H1 (cell line): ENCODE measurements around the gene ADGRF1. TPM values are rescaled to one million over a fixed set of nuclear protein-coding genes. Genes with fewer than 3 reads are reported as not detected.

Experiments
- CTCF ChIA-PET: fragments of 300-600 bp; sonication (Branson Sonifier 250); formaldehyde crosslinking; loops from one replicate; lab custom pipeline; 2021; ENCODE audit not compliant: partially characterized antibody; lab: Charles Lee
- POLR2A ChIA-PET: fragments of 300-600 bp; sonication (Branson Sonifier 250); formaldehyde crosslinking; loops from one replicate; lab custom pipeline; 2021; ENCODE audit warnings: inconsistent platforms; ENCODE audit not compliant: partially characterized antibody; lab: Charles Lee
- DNase-seq, 2 experiments: peaks; one replicate each; pipeline versions ENCODE4 v3.0.0 to v3.0.0-alpha.2; 2010 to 2022; ENCODE audit warnings: low spot score in 2 of 2, low read depth in 1 of 2, mixed read lengths in 1 of 2
- FAIRE-seq: peaks from 2 replicates; lab custom pipeline; 2011; peaks lifted over from hg19 to GRCh38; lab: Jason Lieb, UNC
- H2AFZ ChIP-seq: 2 replicates; pipeline ENCODE4 v1.8.1; 2012; ENCODE audit warnings: low read length, inconsistent platforms
- H2AK5ac ChIP-seq: 2 replicates; pipeline ENCODE4 v1.6.1; 2013; ENCODE audit warnings: low read depth, low read length
- H2BK120ac ChIP-seq: replicated peaks from 2 replicates; pipeline ENCODE3; 2013; ENCODE audit warnings: low read depth, low read length, inconsistent platforms
- H2BK12ac ChIP-seq: 2 replicates; pipeline ENCODE4 v1.6.1; 2013; ENCODE audit warnings: low read depth, low read length
- H2BK15ac ChIP-seq: 2 replicates; pipeline ENCODE4 v1.6.1; 2013; ENCODE audit warnings: low read length
- H2BK20ac ChIP-seq: 2 replicates; pipeline ENCODE4 v1.6.1; 2013; ENCODE audit warnings: low read length
- H2BK5ac ChIP-seq: 2 replicates; pipeline ENCODE4 v1.6.1; 2013; ENCODE audit warnings: low read depth, low read length
- H3K14ac ChIP-seq: 2 replicates; pipeline ENCODE4 v1.6.1; 2013; ENCODE audit warnings: inconsistent platforms; ENCODE audit not compliant: insufficient read length
- H3K18ac ChIP-seq: 2 replicates; pipeline ENCODE4 v1.6.1; 2013; ENCODE audit warnings: low read length; ENCODE audit errors: extremely low read depth
- H3K23ac ChIP-seq: 2 replicates; pipeline ENCODE4 v1.6.1; 2013; ENCODE audit warnings: inconsistent platforms; ENCODE audit not compliant: insufficient read length
- H3K23me2 ChIP-seq: 2 replicates; pipeline ENCODE4 v1.6.1; 2013; ENCODE audit warnings: low read depth, low read length
- H3K27ac ChIP-seq: 2 replicates; pipeline ENCODE4 v1.6.1; 2011; ENCODE audit warnings: low read depth, low read length, inconsistent platforms
- H3K27me3 ChIP-seq, 4 experiments: replicated peaks in 1 of 4; 1 replicate in 1 of 4; 2 replicates in 3 of 4; pipeline versions ENCODE4 v1.6.1 to v1.8.1; 2011 to 2013; ENCODE audit warnings: low read length in 3 of 4, mild to moderate bottlenecking in 3 of 4, inconsistent platforms in 2 of 4, mixed read lengths in 2 of 4, moderate library complexity in 1 of 4; ENCODE audit not compliant: control insufficient read depth in 3 of 4, insufficient read depth in 3 of 4; ENCODE audit errors: extremely low read depth in 1 of 4
- H3K36me3 ChIP-seq, 4 experiments: 2 replicates each; pipeline versions ENCODE4 v1.6.1 to v1.8.1; 2011 to 2013; ENCODE audit warnings: mild to moderate bottlenecking in 4 of 4, low read length in 3 of 4, moderate library complexity in 2 of 4, control low read depth in 1 of 4, inconsistent platforms in 1 of 4; ENCODE audit not compliant: insufficient read depth in 4 of 4, control insufficient read depth in 2 of 4
- H3K4ac ChIP-seq: replicated peaks from 2 replicates; pipeline ENCODE3; 2013; ENCODE audit warnings: low read length, low read depth, mixed read lengths, inconsistent platforms; ENCODE audit not compliant: insufficient read length
- H3K4me1 ChIP-seq, 4 experiments: replicated peaks in 1 of 4; 1 replicate in 1 of 4; 2 replicates in 3 of 4; pipeline versions ENCODE4 v1.6.1 to v1.8.1; 2011 to 2013; ENCODE audit warnings: low read length in 3 of 4, inconsistent platforms in 2 of 4, mixed read lengths in 1 of 4; ENCODE audit not compliant: insufficient read depth in 4 of 4, control insufficient read depth in 3 of 4
- H3K4me2 ChIP-seq, 2 experiments: 2 replicates each; pipeline versions ENCODE4 v1.6.1 to v1.8.1; 2011 to 2013; ENCODE audit warnings: low read depth in 2 of 2, low read length in 2 of 2, control low read depth in 1 of 2, inconsistent platforms in 1 of 2, mild to moderate bottlenecking in 1 of 2; ENCODE audit not compliant: insufficient read depth in 1 of 2
- H3K4me3 ChIP-seq, 4 experiments: fragments of 200-600, 300-600 bp in 1 of 4; sonication (generic), shearing (Covaris generic), sonication (Bioruptor Twin) in 1 of 4; 2 replicates each; pipeline versions ENCODE4 v1.5.1 to v1.8.1; 2011 to 2016; ENCODE audit warnings: low read length in 4 of 4, low read depth in 3 of 4, control low read depth in 2 of 4, inconsistent platforms in 2 of 4, mild to moderate bottlenecking in 2 of 4, mixed read lengths in 1 of 4, moderate library complexity in 1 of 4; ENCODE audit not compliant: insufficient read depth in 2 of 4; ENCODE audit errors: extremely low read depth in 1 of 4
- H3K56ac ChIP-seq: replicated peaks from 2 replicates; pipeline ENCODE3; 2013; ENCODE audit warnings: low read depth, mild to moderate bottlenecking, mixed read lengths, low read length, inconsistent platforms; ENCODE audit not compliant: insufficient read length
- H3K79me1 ChIP-seq: 2 replicates; pipeline ENCODE4 v1.6.1; 2013; ENCODE audit warnings: low read depth, low read length, control low read depth
- H3K79me2 ChIP-seq, 2 experiments: 2 replicates each; pipeline versions ENCODE4 v1.6.1 to v1.8.1; 2012 to 2013; ENCODE audit warnings: low read length in 2 of 2, mild to moderate bottlenecking in 2 of 2, inconsistent platforms in 1 of 2; ENCODE audit not compliant: insufficient read depth in 2 of 2, control insufficient read depth in 1 of 2
- H3K9ac ChIP-seq, 4 experiments: replicated peaks in 1 of 4; 1 replicate in 1 of 4; 2 replicates in 3 of 4; pipeline versions ENCODE4 v1.6.1 to v1.8.1; 2011 to 2013; ENCODE audit warnings: low read depth in 3 of 4, low read length in 3 of 4, control low read depth in 2 of 4, mild to moderate bottlenecking in 2 of 4, moderate library complexity in 2 of 4, inconsistent platforms in 1 of 4; ENCODE audit errors: extremely low read depth in 1 of 4
- H3K9me3 ChIP-seq, 2 experiments: 2 replicates each; pipeline versions ENCODE4 v1.6.1 to v1.8.1; 2012 to 2013; ENCODE audit warnings: mild to moderate bottlenecking in 2 of 2, moderate library complexity in 2 of 2, control low read depth in 1 of 2, inconsistent platforms in 1 of 2, low read depth in 1 of 2, low read length in 1 of 2, mixed read lengths in 1 of 2; ENCODE audit not compliant: insufficient read depth in 2 of 2
- H4K20me1 ChIP-seq, 2 experiments: replicated peaks in 1 of 2; 2 replicates each; pipeline versions ENCODE3 to v1.8.1; 2011 to 2013; ENCODE audit warnings: inconsistent platforms in 2 of 2, low read length in 2 of 2, mild to moderate bottlenecking in 1 of 2; ENCODE audit not compliant: insufficient read depth in 2 of 2, control insufficient read depth in 1 of 2
- H4K5ac ChIP-seq: 2 replicates; pipeline ENCODE4 v1.6.1; 2013; ENCODE audit warnings: low read length, low read depth, mixed read lengths, inconsistent platforms; ENCODE audit not compliant: insufficient read length
- H4K8ac ChIP-seq: 2 replicates; pipeline ENCODE4 v1.8.0; 2013; ENCODE audit warnings: mild to moderate bottlenecking, moderate library complexity, low read length, inconsistent platforms; ENCODE audit not compliant: insufficient read depth; ENCODE audit errors: extremely low read depth
- H4K91ac ChIP-seq: replicated peaks from 2 replicates; pipeline ENCODE3; 2013; ENCODE audit warnings: low read length, mixed read lengths, inconsistent platforms; ENCODE audit not compliant: insufficient read length
- CBX8 ChIP-seq: fragments of 300-800, 300-1000 bp; sonication (generic); IDR thresholded peaks from 2 replicates; pipeline ENCODE4 v1.7.1; 2016; ENCODE audit warnings: low read depth, low read length, borderline replicate concordance
- CHD2 ChIP-seq: IDR thresholded peaks from 2 replicates; pipeline ENCODE4 v1.6.1; 2012; ENCODE audit warnings: low read length, improper control_type of control experiment
- KDM4A ChIP-seq: IDR thresholded peaks from one replicate; pipeline ENCODE4 v1.7.1; 2012; ENCODE audit warnings: low read depth, mild to moderate bottlenecking, moderate library complexity, low read length, inconsistent platforms; ENCODE audit not compliant: severe bottlenecking
- MAFK ChIP-seq: IDR thresholded peaks from 2 replicates; pipeline ENCODE4 v1.6.1; 2012; ENCODE audit warnings: low read depth, mild to moderate bottlenecking, improper control_type of control experiment, low read length
- PHF8 ChIP-seq: fragments of 200-600 bp; sonication (generic); conservative IDR thresholded peaks from 2 replicates; pipeline ENCODE4 v1.7.1; 2012; ENCODE audit warnings: low read depth, mild to moderate bottlenecking, inconsistent platforms, low read length, moderate library complexity
- RBBP5 ChIP-seq: IDR thresholded peaks from 2 replicates; pipeline ENCODE4 v1.7.1; 2012; ENCODE audit warnings: low read depth, mild to moderate bottlenecking, inconsistent platforms, low read length, moderate library complexity, borderline replicate concordance
- RNF2 ChIP-seq: fragments of 200-900, 300-1000 bp; sonication (generic); IDR thresholded peaks from 2 replicates; pipeline ENCODE4 v1.7.1; 2016; ENCODE audit warnings: borderline replicate concordance, low read depth, mild to moderate bottlenecking, antibody characterized with exemption, low read length; ENCODE audit not compliant: poor library complexity, severe bottlenecking; ENCODE audit errors: missing control alignments
- WGBS, 2 experiments: shearing (Covaris generic) in 1 of 2; methylation state at CpG; one replicate each; pipeline versions ENCODE4 v1.1.6 to v1.1.7; 2013 to 2015; ENCODE audit warnings: low lambda C conversion rate in 2 of 2, mixed read lengths in 2 of 2, inconsistent platforms in 1 of 2, low coverage in 1 of 2, missing lambda C conversion rate in 1 of 2; ENCODE audit not compliant: insufficient replicate concordance in 2 of 2, insufficient coverage in 1 of 2, insufficient read length in 1 of 2; ENCODE audit errors: extremely low coverage in 1 of 2, missing lambda C conversion rate in 1 of 2; 5-methylcytosine and 5-hydroxymethylcytosine counted together
- polyA plus RNA-seq, 7 experiments: library from polyadenylated mRNA; depleted of rRNA in 3 of 7; stranded (reverse) in 5 of 7; unstranded in 2 of 7; fragments of >200 nt in 5 of 7; fragments of 200-250 nt in 2 of 7; gene quantifications; 1 replicate in 5 of 7; 2 replicates in 1 of 7; 4 replicates in 1 of 7; pipeline versions ENCODE4 v1.2.1 to v1.2.3, GENCODE V29; 2011 to 2013; ENCODE audit warnings: missing spikeins in 2 of 7, mixed read lengths in 2 of 7
- total RNA-seq: library from RNA; stranded (reverse); fragmentation: NEBNext Ultra II Directional; extraction: Animal tissue kit (Norgen Biotek cat#: 25700); gene quantifications from 2 replicates; pipeline ENCODE4 v1.2.1, GENCODE V29; 2021
- TF ChIP-seq, protein P1 (sequence below): IDR thresholded peaks from 2 replicates; pipeline ENCODE4 v1.6.1; 2012; ENCODE audit warnings: inconsistent platforms

ADGRF1 gene
- total and polyA plus RNA-seq, 2 of the 8 experiments (the other 6 are each of a cell fraction or from before 2014, with no cell fraction given) = not detected

DNA sequence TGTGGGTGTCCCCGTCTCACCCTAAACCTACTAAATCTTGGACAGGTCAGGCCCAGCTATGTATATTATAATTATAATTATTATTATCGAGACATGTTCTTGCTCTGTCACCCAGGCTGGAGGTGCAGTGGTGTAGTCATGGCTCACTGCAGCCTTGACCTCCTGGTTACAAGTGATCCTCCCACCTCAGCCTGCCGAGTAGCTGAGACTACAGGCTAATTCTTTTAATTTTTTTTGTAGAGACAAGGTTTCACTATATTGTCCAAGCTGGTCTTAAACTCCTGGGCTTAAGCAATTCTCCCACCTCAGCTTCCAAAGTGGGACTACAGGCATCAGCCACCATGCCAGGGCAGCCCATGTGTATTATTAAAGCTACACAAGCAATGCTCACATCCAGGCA lies 10.5 kb downstream of the ADGRF1 start:
- Histone ChIP-seq H2BK15ac (no peak overlapping the region), H3K9ac (no peak overlapping the region), H3K4me1 (peaks cover 0 to 4% (median under 1%) of the 10 kb centered on the region in 4 experiments; a peak in 2 of 7 replicates), H2AFZ (no peak overlapping the region), H3K27me3 (no peaks in the 10 kb centered on the region), H2BK12ac (no peak overlapping the region), H3K4me2 (no peak overlapping the region), H4K8ac (no peak overlapping the region), H2BK5ac (no peak overlapping the region), H3K14ac (no peak overlapping the region), H4K5ac (no peak overlapping the region), H3K4ac (no peak overlapping the region), H3K23me2 (no peaks in the 10 kb centered on the region), H3K36me3 (no peaks in the 10 kb centered on the region), H3K18ac (no peak overlapping the region), H4K20me1 (no peaks in the 10 kb centered on the region), H3K4me3 (no peak overlapping the region), H2BK120ac (no peak overlapping the region), H4K91ac (no peak overlapping the region), H3K9me3 (no peaks in the 10 kb centered on the region), H3K79me2 (no peaks in the 10 kb centered on the region), H3K27ac (no peak overlapping the region), H3K23ac (no peak overlapping the region), H3K79me1 (no peaks in the 10 kb centered on the region), H2BK20ac (no peak overlapping the region), H2AK5ac (no peak overlapping the region), H3K56ac (no peak overlapping the region)
- TF ChIP-seq CBX8 = no peak
- no peak for TF ChIP-seq CHD2
- TF ChIP-seq, protein P1, sequence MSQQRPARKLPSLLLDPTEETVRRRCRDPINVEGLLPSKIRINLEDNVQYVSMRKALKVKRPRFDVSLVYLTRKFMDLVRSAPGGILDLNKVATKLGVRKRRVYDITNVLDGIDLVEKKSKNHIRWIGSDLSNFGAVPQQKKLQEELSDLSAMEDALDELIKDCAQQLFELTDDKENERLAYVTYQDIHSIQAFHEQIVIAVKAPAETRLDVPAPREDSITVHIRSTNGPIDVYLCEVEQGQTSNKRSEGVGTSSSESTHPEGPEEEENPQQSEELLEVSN = no peak
- no peak for TF ChIP-seq RNF2
- TF ChIP-seq MAFK = no peak
- TF ChIP-seq RBBP5 = no peak
- no peak for TF ChIP-seq KDM4A
- no peak for TF ChIP-seq PHF8
- CTCF ChIA-PET = interaction anchor here (0.8 to 2.9 kb wide), 4 partner anchors 14 to 367 kb away, joined by 3 to 23 read pairs (median 4); no protein-coding TSS in a partner anchor
- no peak for DNase-seq
- POLR2A ChIA-PET = no interaction called here
- no peak for FAIRE-seq
- WGBS, 2 experiments = 95% methylated on average over 3 of the region's 3 CpGs; no CpG with 5 or more reads in 1 of the 2 experiments
